ENCODE data around the gene SLC12A1.
A peak's percentile ranks its signal among the peaks of the same experiment; 100 is the strongest.
"Not testable (repeated sequence)": the region's sequence is repeated elsewhere in the genome, so short reads cannot be mapped to it uniquely, and the experiment has no call there.

SLC12A1 gene

GRCh38 chr15:48315041-48315440, 108.9 kb downstream of the SLC12A1 start:
- no peak for DNase-seq

GRCh38 chr15:48317221-48317620, 111.1 kb downstream of the SLC12A1 start:
- DNase-seq = no peak

- no peak for DNase-seq
Observed at GRCh38 chr15:48318131-48318530, 112.0 kb downstream of the SLC12A1 start.

- DNase-seq = no peak
Observed at GRCh38 chr15:48323294-48323693, 117.2 kb downstream of the SLC12A1 start.

GRCh38 chr15:48324949-48325348, 118.8 kb downstream of the SLC12A1 start:
- DNase-seq = no peak

- DNase-seq = no peak
Observed at GRCh38 chr15:48325400-48325799, 119.3 kb downstream of the SLC12A1 start.

- not testable (repeated sequence) for DNase-seq
Observed at GRCh38 chr15:48326180-48326579, 120.1 kb downstream of the SLC12A1 start.

GRCh38 chr15:48330105-48330785, 124.1 kb downstream of the SLC12A1 start:
- no peak for DNase-seq

- DNase-seq = peak; percentile 23
Observed at GRCh38 chr15:48330855-48331795, 125.0 kb downstream of the SLC12A1 start, which contains the start of gene DUT. TSS of gene DUT (plus strand) at chr15:48331429. CDS start at chr15:48331516, 87 bp downstream.

- DNase-seq = peak; percentile 5
Observed at GRCh38 chr15:48331796-48332641, 125.9 kb downstream of the SLC12A1 start.

- no peak for DNase-seq
Observed at GRCh38 chr15:48332642-48333034, 126.5 kb downstream of the SLC12A1 start.

GRCh38 chr15:48333540-48333939, 127.4 kb downstream of the SLC12A1 start:
- DNase-seq = no peak

- DNase-seq = no peak
Observed at GRCh38 chr15:48334260-48334659, 128.2 kb downstream of the SLC12A1 start.

GRCh38 chr15:48336940-48337339, 130.8 kb downstream of the SLC12A1 start:
- no peak for DNase-seq

GRCh38 chr15:48337607-48338006, 131.5 kb downstream of the SLC12A1 start:
- no peak for DNase-seq

GRCh38 chr15:48340111-48340510, 134.0 kb downstream of the SLC12A1 start:
- DNase-seq = no peak

GRCh38 chr15:48343865-48344264, 137.8 kb downstream of the SLC12A1 start:
- no peak for DNase-seq

- DNase-seq = no peak
Observed at GRCh38 chr15:48345516-48345915, 139.4 kb downstream of the SLC12A1 start.

GRCh38 chr15:48352474-48353072, 146.5 kb downstream of the SLC12A1 start:
- no peak for DNase-seq

Measured in GF-D8 (cell line).